Bronchial epithelial cell (primary cell): ENCODE measurements around the gene MUC4. TPM values are rescaled to one million over a fixed set of nuclear protein-coding genes. Genes with fewer than 3 reads are reported as not detected.
A peak's percentile ranks its signal among the peaks of the same experiment; 100 is the strongest.

ENCODE experiments used
- DNase-seq: peaks from one replicate; pipeline ENCODE4 v3.0.0-alpha.2; 2010; ENCODE audit warnings: low read depth
- FAIRE-seq: peaks from 2 replicates; lab custom pipeline; 2011; peaks lifted over from hg19 to GRCh38; lab: Jason Lieb, UNC
- H3K27me3 ChIP-seq: 2 replicates; pipeline ENCODE4 v1.5.1; 2011; ENCODE audit warnings: low read length; ENCODE audit not compliant: control insufficient read depth, insufficient read depth
- H3K36me3 ChIP-seq: 2 replicates; pipeline ENCODE4 v1.5.1; 2011; ENCODE audit warnings: low read length; ENCODE audit not compliant: control insufficient read depth, insufficient read depth
- H3K4me3 ChIP-seq: 2 replicates; pipeline ENCODE4 v1.5.1; 2011; ENCODE audit warnings: mild to moderate bottlenecking, low read depth, low read length, control low read depth
- CTCF ChIP-seq: IDR thresholded peaks from 2 replicates; pipeline ENCODE4 v1.5.1; 2011; ENCODE audit warnings: mild to moderate bottlenecking, moderate library complexity, low read length, control low read depth, inconsistent platforms; ENCODE audit not compliant: insufficient read depth, severe bottlenecking
- total RNA-seq: library from RNA; depleted of rRNA; stranded (reverse); fragments of >200 nt; gene quantifications from 2 replicates; pipeline ENCODE4 v1.2.1, GENCODE V29; 2014

MUC4 gene
- total RNA-seq, 1 donor from 2014 or later, result 0.26 TPM

- no peak for TF ChIP-seq CTCF
- Histone ChIP-seq H3K27me3 (peaks cover 2% of the 10 kb centered on the region), H3K36me3 (no peaks in the 10 kb centered on the region), H3K4me3 (no peak overlapping the region)
- FAIRE-seq (no peak), DNase-seq (no peak)
These were observed 10.5 kb upstream of the MUC4 start for GRCh38 chr3:195822131-195822696.

GRCh38 chr3:195821403-195822130, 9.8 kb upstream of the MUC4 start:
- H3K36me3 ChIP-seq, result no peaks in the 10 kb centered on the region
- no peak for TF ChIP-seq CTCF
- no peak overlapping the region for H3K4me3 ChIP-seq
- peaks cover 2% of the 10 kb centered on the region for H3K27me3 ChIP-seq
- peak; percentile 50 for DNase-seq
- no peak for FAIRE-seq

GRCh38 chr3:195820901-195821300, 9.2 kb upstream of the MUC4 start:
- TF ChIP-seq CTCF, result no peak
- DNase-seq (no peak), FAIRE-seq (no peak)
- Histone ChIP-seq H3K4me3 (no peak overlapping the region), H3K36me3 (no peaks in the 10 kb centered on the region), H3K27me3 (peaks cover 2% of the 10 kb centered on the region)

- Histone ChIP-seq H3K4me3 (no peak overlapping the region), H3K36me3 (no peaks in the 10 kb centered on the region), H3K27me3 (peaks cover 2% of the 10 kb centered on the region)
- FAIRE-seq (peak; percentile 23), DNase-seq (no peak)
- TF ChIP-seq CTCF, result no peak
These were observed 8.5 kb upstream of the MUC4 start for GRCh38 chr3:195820186-195820585.

- FAIRE-seq (no peak), DNase-seq (no peak)
- no peak for TF ChIP-seq CTCF
- Histone ChIP-seq H3K36me3 (no peaks in the 10 kb centered on the region), H3K27me3 (peaks cover 2% of the 10 kb centered on the region), H3K4me3 (no peak overlapping the region)
These were observed 6.6 kb upstream of the MUC4 start for GRCh38 chr3:195818301-195818700.
